K562 (cell line): ENCODE data around the gene TCF12. TPM values are rescaled to one million over a fixed set of nuclear protein-coding genes. Genes with fewer than 3 reads are reported as not detected.
A peak's percentile ranks its signal among the peaks of the same experiment; 100 is the strongest.

Source experiments
- ATAC-seq: fragments of 200-7000 bp; cut with Tn5 transposase; 3 replicates; pipeline ENCODE4 v1.9.1; 2020; ENCODE audit warnings: moderate library complexity
- BruUV-seq: library from RNA; stranded (reverse); fragments of 400-500 nt; replicated peaks from 2 replicates; lab custom pipeline; 2021; lab: Mats Ljungman, UMichigan
- CTCF ChIA-PET: fragments of 300-600 bp; formaldehyde crosslinking; extraction: SDS; loops from one replicate; lab custom pipeline; 2021; ENCODE audit warnings: low intra/inter-chr PET ratio; lab: Yijun Ruan, JAX
- POLR2A ChIA-PET: fragments of 300-600, 350-650 bp; sonication (Branson Sonifier 250); formaldehyde crosslinking; extraction: SDS; loops from one replicate; lab custom pipeline; 2021; ENCODE audit warnings: antibody characterized with exemption, inconsistent platforms; lab: Yijun Ruan, JAX
- DNase-seq, 4 experiments: peaks; one replicate each; pipeline versions ENCODE4 v3.0.0 to v3.0.0-alpha.2; 2011 to 2018; ENCODE audit warnings: low spot score in 3 of 4, mixed read lengths in 3 of 4; ENCODE audit errors: extremely low read depth in 1 of 4
- FAIRE-seq: peaks from 2 replicates; lab custom pipeline; 2011; peaks lifted over from hg19 to GRCh38; lab: Jason Lieb, UNC
- H2AFZ ChIP-seq: 2 replicates; pipeline ENCODE4 v1.6.0; 2011; ENCODE audit warnings: low read depth, low read length, control low read depth, inconsistent platforms
- H3K27ac ChIP-seq: fragments of 200-600 bp; 3 replicates; pipeline ENCODE4 v1.8.0; 2011; ENCODE audit warnings: low read depth, mild to moderate bottlenecking, control low read depth, inconsistent platforms, low read length, moderate library complexity, mixed read lengths; ENCODE audit errors: extremely low read depth
- H3K27me3 ChIP-seq, 2 experiments: fragments of 300-600 bp in 1 of 2; 2 replicates in 1 of 2; 3 replicates in 1 of 2; pipeline versions ENCODE4 v1.6.0 to v1.8.0; 2011; ENCODE audit warnings: inconsistent platforms in 2 of 2, low read length in 2 of 2, mild to moderate bottlenecking in 1 of 2, mixed read lengths in 1 of 2, moderate library complexity in 1 of 2; ENCODE audit not compliant: control insufficient read depth in 2 of 2, insufficient read depth in 2 of 2
- H3K36me3 ChIP-seq: fragments of 300-600 bp; 3 replicates; pipeline ENCODE4 v1.8.0; 2011; ENCODE audit warnings: mild to moderate bottlenecking, low read length, inconsistent platforms; ENCODE audit not compliant: control insufficient read depth, insufficient read depth
- H3K4me1 ChIP-seq, 2 experiments: fragments of 200-600 bp in 1 of 2; replicated peaks in 1 of 2; 2 replicates in 1 of 2; 3 replicates in 1 of 2; pipeline versions ENCODE4 v1.5.1 to v1.8.0; 2011; ENCODE audit warnings: inconsistent platforms in 2 of 2, low read length in 2 of 2, mild to moderate bottlenecking in 1 of 2, mixed read lengths in 1 of 2, moderate library complexity in 1 of 2; ENCODE audit not compliant: control insufficient read depth in 2 of 2, insufficient read depth in 2 of 2
- H3K4me2 ChIP-seq: 2 replicates; pipeline ENCODE4 v1.6.1; 2011; ENCODE audit warnings: low read length, control low read depth, inconsistent platforms, mixed read lengths; ENCODE audit not compliant: insufficient read depth
- H3K4me3 ChIP-seq: fragments of 200-600 bp; sonication (generic), shearing (Covaris generic); 2 replicates; pipeline ENCODE4 v1.5.1; 2016; ENCODE audit warnings: control low read depth, inconsistent platforms
- H3K79me2 ChIP-seq: fragments of 200-600 bp; 3 replicates; pipeline ENCODE4 v1.8.0; 2011; ENCODE audit warnings: low read length, inconsistent platforms; ENCODE audit not compliant: control insufficient read depth, insufficient read depth
- H3K9ac ChIP-seq, 2 experiments: 2 replicates each; pipeline versions ENCODE4 v1.6.0 to v1.6.1; 2011; ENCODE audit warnings: low read depth in 2 of 2, low read length in 2 of 2, control low read depth in 1 of 2, inconsistent platforms in 1 of 2, mild to moderate bottlenecking in 1 of 2, mixed read lengths in 1 of 2; ENCODE audit not compliant: insufficient read depth in 1 of 2
- H3K9me1 ChIP-seq: one replicate; pipeline ENCODE4 v1.6.0; 2011; ENCODE audit warnings: inconsistent platforms, mild to moderate bottlenecking, low read length, moderate library complexity; ENCODE audit not compliant: control insufficient read depth, insufficient read depth
- H3K9me3 ChIP-seq: replicated peaks from 2 replicates; pipeline ENCODE4 v1.5.1; 2011; ENCODE audit warnings: low read depth, low read length, inconsistent platforms; ENCODE audit not compliant: control insufficient read depth, insufficient read depth
- H4K20me1 ChIP-seq: replicated peaks from 2 replicates; pipeline ENCODE4 v1.6.1; 2011; ENCODE audit warnings: low read length, inconsistent platforms, mixed read lengths; ENCODE audit not compliant: control insufficient read depth, insufficient read depth
- MED1 ChIP-seq: sonication (generic); formaldehyde crosslinking; IDR thresholded peaks from 2 replicates; pipeline ENCODE4 v1.8.1; 2023; ENCODE audit warnings: missing genetic modification reagents, borderline replicate concordance
- MLX ChIP-seq, 2 experiments: fragments of 450-650 bp in 1 of 2; sonication (generic) in 1 of 2; formaldehyde crosslinking; conservative IDR thresholded peaks; 2 replicates each; pipeline versions ENCODE4 v1.4.0 to v1.8.1; 2020 to 2022; ENCODE audit warnings: mild to moderate bottlenecking in 1 of 2, missing genetic modification reagents in 1 of 2
- PCBP1 ChIP-seq: fragments of 200-400 bp; formaldehyde crosslinking; IDR thresholded peaks from 2 replicates; pipeline ENCODE4 v1.6.1; 2018; ENCODE audit warnings: mild to moderate bottlenecking, low read depth, low read length; ENCODE audit not compliant: poor library complexity, severe bottlenecking
- RFX5 ChIP-seq: IDR thresholded peaks from 2 replicates; pipeline ENCODE4 v1.6.1; 2011; ENCODE audit warnings: low read depth, mild to moderate bottlenecking, improper control_type of control experiment, low read length
- XRCC5 ChIP-seq: fragments of 200-400 bp; formaldehyde crosslinking; IDR thresholded peaks from 2 replicates; pipeline ENCODE4 v1.6.1; 2017; ENCODE audit warnings: low read depth, mild to moderate bottlenecking, low read length
- WGBS: fragments of 100-300 bp; shearing (Covaris generic); methylation state at CpG from one replicate; pipeline ENCODE4 v1.1.6; 2016; ENCODE audit warnings: low coverage, mixed read lengths; ENCODE audit not compliant: insufficient coverage; ENCODE audit errors: missing lambda C conversion rate; 5-methylcytosine and 5-hydroxymethylcytosine counted together
- in situ Hi-C: fragments of 300-500 bp; cut with MboI; formaldehyde crosslinking; loops from 4 replicates; pipeline ENCODE4 v1.15.0; 2018; ENCODE audit warnings: inconsistent platforms, mixed read lengths
- intact Hi-C: fragments of 100-400 bp; cut with micrococcal nuclease; formaldehyde crosslinking; loops from 2 replicates; pipeline ENCODE4 v1.14.2; 2022
- polyA plus RNA-seq, 8 experiments: library from polyadenylated mRNA; depleted of rRNA in 4 of 8; stranded (reverse) in 5 of 8; unstranded in 3 of 8; fragments of >200 nt; fragmentation: Nextera tagmentation in 2 of 8; fragmentation: Illumina TruSeq in 1 of 8; extraction: Ambion mirVana in 2 of 8; extraction: Trizol in 1 of 8; gene quantifications; 2 replicates each; pipeline versions ENCODE4 v1.2.1 to v1.2.3, GENCODE V29; 2011 to 2014; ENCODE audit warnings: inconsistent platforms in 1 of 8, missing spikeins in 1 of 8
- total RNA-seq, 7 experiments: library from RNA; depleted of rRNA in 6 of 7; stranded (reverse); fragments of >200 nt in 6 of 7; fragmentation: Illumina TruSeq in 2 of 7; extraction: Trizol in 2 of 7; gene quantifications; 2 replicates each; pipeline versions ENCODE4 v1.2.1 to v1.2.3, GENCODE V29; 2011 to 2021; ENCODE audit warnings: low replicate concordance in 1 of 7
- TF ChIP-seq, protein P1 (sequence below), 2 experiments: fragments of 200-800 bp in 1 of 2; sonication (Bioruptor generic) in 1 of 2; sonication (generic) in 1 of 2; formaldehyde crosslinking in 1 of 2; IDR thresholded peaks in 1 of 2; conservative IDR thresholded peaks in 1 of 2; 2 replicates each; pipeline versions ENCODE4 v1.5.0 to v1.6.1; 2016 to 2020; ENCODE audit warnings: missing compliant biosample characterization in 1 of 2, missing genetic modification characterization in 1 of 2, missing genetic modification reagents in 1 of 2

Gene TCF12
- total and polyA plus RNA-seq, 9 of the 15 experiments (the other 6 are each of a cell fraction or from before 2014, with no cell fraction given), result 10.5 to 132 (median 52.9) TPM

DNA sequence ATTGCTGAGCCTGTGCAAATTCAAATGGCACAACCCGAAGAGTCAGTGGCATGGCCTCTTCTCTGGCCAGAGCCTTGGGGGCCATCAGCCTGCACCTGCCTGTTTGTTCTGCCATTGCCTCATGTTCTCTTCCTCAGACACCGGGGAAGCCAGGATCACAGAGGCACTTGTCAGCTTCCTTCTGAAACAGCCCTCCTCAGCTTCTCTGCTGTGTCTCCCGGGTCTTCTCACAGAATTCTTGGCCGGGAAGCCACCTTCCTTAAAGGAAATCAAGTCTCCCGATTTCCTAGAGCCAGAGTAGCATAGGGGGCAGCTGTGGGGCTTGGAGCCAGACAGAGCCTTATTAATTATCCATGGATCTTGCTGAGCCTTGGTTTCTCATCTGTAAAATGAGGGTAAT lies 410.5 kb downstream of the TCF12 start:
- intact Hi-C loops, result no loop called here
- POLR2A ChIA-PET, result interaction anchor here (0.6 to 1.3 kb wide), 4 partner anchors 9 to 198 kb away, joined by 3 to 5 read pairs (median 3); no protein-coding TSS in a partner anchor
- Histone ChIP-seq H3K4me3 (no peak overlapping the region), H3K4me1 (peaks cover 42 to 50% of the 10 kb centered on the region in 2 experiments), H3K27me3 (no peaks in the 10 kb centered on the region), H3K4me2 (peak overlapping the region; percentile 69), H3K9ac (peak overlapping the region; percentile 40 to 66; a peak in 2 of 4 replicates), H3K9me1 (no peaks in the 10 kb centered on the region), H3K36me3 (no peaks in the 10 kb centered on the region), H3K79me2 (no peaks in the 10 kb centered on the region), H4K20me1 (no peaks in the 10 kb centered on the region), H3K27ac (peak overlapping the region; percentile 65; the same call in 1 of the 3 replicates), H3K9me3 (no peaks in the 10 kb centered on the region), H2AFZ (peak overlapping the region; percentile 95)
- DNase-seq, result no peak
- ATAC-seq, result no peak
- no peak for TF ChIP-seq XRCC5
- TF ChIP-seq, protein P1, sequence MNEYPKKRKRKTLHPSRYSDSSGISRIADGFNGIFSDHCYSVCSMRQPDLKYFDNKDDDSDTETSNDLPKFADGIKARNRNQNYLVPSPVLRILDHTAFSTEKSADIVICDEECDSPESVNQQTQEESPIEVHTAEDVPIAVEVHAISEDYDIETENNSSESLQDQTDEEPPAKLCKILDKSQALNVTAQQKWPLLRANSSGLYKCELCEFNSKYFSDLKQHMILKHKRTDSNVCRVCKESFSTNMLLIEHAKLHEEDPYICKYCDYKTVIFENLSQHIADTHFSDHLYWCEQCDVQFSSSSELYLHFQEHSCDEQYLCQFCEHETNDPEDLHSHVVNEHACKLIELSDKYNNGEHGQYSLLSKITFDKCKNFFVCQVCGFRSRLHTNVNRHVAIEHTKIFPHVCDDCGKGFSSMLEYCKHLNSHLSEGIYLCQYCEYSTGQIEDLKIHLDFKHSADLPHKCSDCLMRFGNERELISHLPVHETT (CRISPR knock-in tag; conservative IDR thresholded peaks at IDR 0.05 in 1 of 2, IDR thresholded peaks at IDR 0.05 in 1 of 2), result 0 out of 4 replicates have a peak, but pooled peaks of 1 of the 2 experiments have one; percentile 25
- TF ChIP-seq MLX (CRISPR knock-in tag; conservative IDR thresholded peaks at IDR 0.05), result no peak
- no peak for TF ChIP-seq RFX5
- no peak for TF ChIP-seq MED1 (CRISPR knock-in tag)
- no peak for TF ChIP-seq PCBP1
- WGBS, result 24% methylated on average over 5 of the region's 5 CpGs
- no peak for FAIRE-seq
- BruUV-seq, result no TSS peak
- in situ Hi-C loops, result no loop called here
- CTCF ChIA-PET, result interaction anchor here (1.0 to 1.6 kb wide), 2 partner anchors 198 to 200 kb away, joined by 3 to 11 read pairs; no protein-coding TSS in a partner anchor
